Osteoblast (primary cell): ENCODE results near the gene KLK4. TPM values are rescaled to one million over a fixed set of nuclear protein-coding genes. Genes with fewer than 3 reads are reported as not detected.

Experiments
- DNase-seq: peaks from one replicate; pipeline ENCODE4 v3.0.0; 2011; ENCODE audit warnings: low spot score, mixed read lengths; ENCODE audit not compliant: insufficient read length; ENCODE audit errors: missing footprints
- H2AFZ ChIP-seq: 2 replicates; pipeline ENCODE4 v1.6.0; 2011; ENCODE audit warnings: mild to moderate bottlenecking, low read length
- H3K27ac ChIP-seq: 2 replicates; pipeline ENCODE4 v1.5.1; 2011; ENCODE audit warnings: mild to moderate bottlenecking, low read depth, low read length, moderate library complexity
- H3K27me3 ChIP-seq: 2 replicates; pipeline ENCODE4 v1.6.0; 2012; ENCODE audit warnings: mild to moderate bottlenecking, control low read depth, inconsistent platforms, low read length, moderate library complexity; ENCODE audit not compliant: insufficient read depth
- H3K36me3 ChIP-seq: 2 replicates; pipeline ENCODE4 v1.5.1; 2011; ENCODE audit warnings: mild to moderate bottlenecking, low read length, control low read depth, moderate library complexity; ENCODE audit not compliant: insufficient read depth
- H3K4me1 ChIP-seq: 2 replicates; pipeline ENCODE4 v1.5.1; 2011; ENCODE audit warnings: mild to moderate bottlenecking, low read length, control low read depth, moderate library complexity; ENCODE audit not compliant: insufficient read depth
- H3K4me2 ChIP-seq: 2 replicates; pipeline ENCODE4 v1.6.0; 2011; ENCODE audit warnings: mild to moderate bottlenecking, low read length; ENCODE audit not compliant: insufficient read depth
- H3K4me3 ChIP-seq: fragments of 200-600 bp; sonication (generic); 3 replicates; pipeline ENCODE4 v1.5.1; 2012; ENCODE audit warnings: mild to moderate bottlenecking, low read length, inconsistent platforms; ENCODE audit not compliant: insufficient read depth
- H3K79me2 ChIP-seq: 2 replicates; pipeline ENCODE4 v1.6.0; 2012; ENCODE audit warnings: mild to moderate bottlenecking, low read length, control low read depth, inconsistent platforms; ENCODE audit not compliant: insufficient read depth
- H3K9me3 ChIP-seq: 2 replicates; pipeline ENCODE4 v1.5.1; 2011; ENCODE audit warnings: low read depth, low read length, control low read depth
- H4K20me1 ChIP-seq: 2 replicates; pipeline ENCODE4 v1.6.0; 2012; ENCODE audit warnings: mild to moderate bottlenecking, low read length, control low read depth; ENCODE audit not compliant: insufficient read depth
- CTCF ChIP-seq: IDR thresholded peaks from 2 replicates; pipeline ENCODE4 v1.5.1; 2011; ENCODE audit warnings: mild to moderate bottlenecking, low read depth, low read length, moderate library complexity; ENCODE audit errors: extremely low read depth
- total RNA-seq: library from RNA; depleted of rRNA; stranded (reverse); fragments of >200 nt; gene quantifications from 2 replicates; pipeline ENCODE4 v1.2.3, GENCODE V29; 2012

KLK4 gene
- total RNA-seq, 1 donor = not detected

GRCh38 chr19:50894478-50895356 is 16.5 kb downstream of the KLK4 start:
- Histone ChIP-seq H3K4me1 (peaks cover 9% of the 10 kb centered on the region), H2AFZ (no peak overlapping the region), H3K9me3 (no peaks in the 10 kb centered on the region), H3K36me3 (no peaks in the 10 kb centered on the region), H3K4me2 (no peak overlapping the region), H3K27me3 (no peaks in the 10 kb centered on the region), H3K27ac (no peak overlapping the region), H4K20me1 (no peaks in the 10 kb centered on the region), H3K4me3 (no peak overlapping the region), H3K79me2 (no peaks in the 10 kb centered on the region)
- no peak for TF ChIP-seq CTCF
- DNase-seq = no peak

GRCh38 chr19:50893047-50893736 is 18.0 kb downstream of the KLK4 start:
- DNase-seq = no peak
- peaks cover 9% of the 10 kb centered on the region for H3K4me1 ChIP-seq

GRCh38 chr19:50891253-50891625 is 20.0 kb downstream of the KLK4 start:
- Histone ChIP-seq H3K9me3 (no peaks in the 10 kb centered on the region), H3K4me2 (no peak overlapping the region), H3K79me2 (no peaks in the 10 kb centered on the region), H4K20me1 (no peaks in the 10 kb centered on the region), H3K36me3 (no peaks in the 10 kb centered on the region), H3K27ac (no peak overlapping the region), H3K4me1 (peaks cover 9% of the 10 kb centered on the region), H3K27me3 (no peaks in the 10 kb centered on the region), H2AFZ (no peak overlapping the region), H3K4me3 (no peak overlapping the region)
- no peak for DNase-seq
- TF ChIP-seq CTCF = no peak

More at GRCh38 chr19:50893047-50893736, 18.0 kb downstream of the KLK4 start:
- Histone ChIP-seq H3K4me3 (no peak overlapping the region), H3K79me2 (no peaks in the 10 kb centered on the region), H4K20me1 (no peaks in the 10 kb centered on the region), H3K27me3 (no peaks in the 10 kb centered on the region), H3K9me3 (no peaks in the 10 kb centered on the region), H3K4me2 (no peak overlapping the region), H2AFZ (no peak overlapping the region), H3K36me3 (no peaks in the 10 kb centered on the region), H3K27ac (no peak overlapping the region)
- no peak for TF ChIP-seq CTCF
